IgD-negative memory B cell (primary cell): ENCODE measurements around the gene AK8. TPM values are rescaled to one million over a fixed set of nuclear protein-coding genes. Genes with fewer than 3 reads are reported as not detected.
"Not testable (repeated sequence)": the region's sequence is repeated elsewhere in the genome, so short reads cannot be mapped to it uniquely, and the experiment has no call there.

Experiments used
- H3K27ac Mint-ChIP-seq, 3 donors: one replicate each; pipeline ENCODE4 v1.8.0; 2020 to 2022; ENCODE audit warnings: mild to moderate bottlenecking in 3 of 3, mixed read lengths in 3 of 3, moderate library complexity in 1 of 3
- H3K27me3 Mint-ChIP-seq: one replicate; pipeline ENCODE4 v1.8.0; 2021; ENCODE audit warnings: mixed read lengths
- H3K36me3 Mint-ChIP-seq: one replicate; pipeline ENCODE4 v1.8.0; 2020; ENCODE audit warnings: mild to moderate bottlenecking, mixed read lengths
- H3K4me1 Mint-ChIP-seq, 3 donors: one replicate each; pipeline ENCODE4 v1.8.0; 2020 to 2022; ENCODE audit warnings: mixed read lengths in 3 of 3, mild to moderate bottlenecking in 1 of 3
- H3K4me3 Mint-ChIP-seq, 4 donors: one replicate each; pipeline ENCODE4 v1.8.0; 2020 to 2022; ENCODE audit warnings: mild to moderate bottlenecking in 4 of 4, mixed read lengths in 4 of 4, moderate library complexity in 3 of 4
- H3K9me3 Mint-ChIP-seq, 3 donors: one replicate each; pipeline ENCODE4 v1.8.0; 2020 to 2021; ENCODE audit warnings: mixed read lengths in 3 of 3, mild to moderate bottlenecking in 1 of 3
- polyA plus RNA-seq: library from polyadenylated mRNA; unstranded; fragments of 300-500 nt; fragmentation: Illumina TruSeq; gene quantifications from one replicate; pipeline ENCODE4 v1.2.3, GENCODE V29; 2021

AK8 gene
- polyA plus RNA-seq, 1 donor from 2014 or later = 11.8 TPM

GRCh38 chr9:132774886-132775285, 103.2 kb downstream of the AK8 start:
- no peak overlapping the region for H3K27ac Mint-ChIP-seq

GRCh38 chr9:132773764-132774339, 104.2 kb downstream of the AK8 start:
- H3K4me1 Mint-ChIP-seq = peaks cover 0 to 5% (median 0%) of the 10 kb centered on the region in 3 donors
- peaks cover 6% of the 10 kb centered on the region for H3K36me3 Mint-ChIP-seq
- no peak overlapping the region for H3K27ac Mint-ChIP-seq
- no peaks in the 10 kb centered on the region for H3K9me3 Mint-ChIP-seq
- peaks cover 1% of the 10 kb centered on the region for H3K27me3 Mint-ChIP-seq
- H3K4me3 Mint-ChIP-seq = peak overlapping the region in 2 of 4 donors; percentile 39 to 62

More at GRCh38 chr9:132774886-132775285, 103.2 kb downstream of the AK8 start:
- H3K36me3 Mint-ChIP-seq = peaks cover 9% of the 10 kb centered on the region
- peaks cover 0 to 4% (median 1%) of the 10 kb centered on the region in 3 donors for H3K4me1 Mint-ChIP-seq
- H3K27me3 Mint-ChIP-seq = peaks cover 6% of the 10 kb centered on the region
- peak overlapping the region in 1 of 4 donors; percentile 50 for H3K4me3 Mint-ChIP-seq
- no peaks in the 10 kb centered on the region for H3K9me3 Mint-ChIP-seq

GRCh38 chr9:132773093-132773492, 105.0 kb downstream of the AK8 start:
- H3K9me3 Mint-ChIP-seq = no peaks in the 10 kb centered on the region
- peaks cover 6% of the 10 kb centered on the region for H3K36me3 Mint-ChIP-seq
- no peak overlapping the region for H3K27ac Mint-ChIP-seq
- peaks cover 1% of the 10 kb centered on the region for H3K27me3 Mint-ChIP-seq
- peaks cover 0 to 11% (median 4%) of the 10 kb centered on the region in 3 donors for H3K4me1 Mint-ChIP-seq
- H3K4me3 Mint-ChIP-seq = peak overlapping the region in 3 of 4 donors; percentile 39 to 62 (median 51)

DNA sequence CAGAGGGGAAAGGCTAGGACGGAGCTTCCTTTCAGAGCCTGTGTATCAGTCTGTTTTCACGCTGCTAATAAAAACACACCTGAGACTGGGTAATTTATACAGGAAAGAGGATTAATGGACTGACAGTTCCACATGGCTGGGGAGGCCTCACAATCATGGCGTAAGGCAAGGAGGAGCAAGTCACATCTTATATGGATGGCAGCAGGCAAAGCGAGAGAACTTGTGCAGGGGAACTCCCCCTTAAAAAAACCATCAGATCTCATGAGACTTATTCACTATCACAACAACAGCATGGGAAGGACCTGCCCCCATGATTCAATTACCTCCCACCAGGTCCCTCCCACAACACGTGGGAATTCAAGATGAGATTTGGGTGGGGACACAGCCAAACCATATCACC, 106.3 kb downstream of the AK8 start:
- H3K9me3 Mint-ChIP-seq, H3K27me3 Mint-ChIP-seq, H3K36me3 Mint-ChIP-seq, H3K27ac Mint-ChIP-seq: not testable (repeated sequence)
- Mint-ChIP-seq H3K4me1 (peaks cover 0 to 14% (median 6%) of the 10 kb centered on the region in 3 donors), H3K4me3 (peak overlapping the region in 2 of 4 donors; percentile 60 to 62)

DNA sequence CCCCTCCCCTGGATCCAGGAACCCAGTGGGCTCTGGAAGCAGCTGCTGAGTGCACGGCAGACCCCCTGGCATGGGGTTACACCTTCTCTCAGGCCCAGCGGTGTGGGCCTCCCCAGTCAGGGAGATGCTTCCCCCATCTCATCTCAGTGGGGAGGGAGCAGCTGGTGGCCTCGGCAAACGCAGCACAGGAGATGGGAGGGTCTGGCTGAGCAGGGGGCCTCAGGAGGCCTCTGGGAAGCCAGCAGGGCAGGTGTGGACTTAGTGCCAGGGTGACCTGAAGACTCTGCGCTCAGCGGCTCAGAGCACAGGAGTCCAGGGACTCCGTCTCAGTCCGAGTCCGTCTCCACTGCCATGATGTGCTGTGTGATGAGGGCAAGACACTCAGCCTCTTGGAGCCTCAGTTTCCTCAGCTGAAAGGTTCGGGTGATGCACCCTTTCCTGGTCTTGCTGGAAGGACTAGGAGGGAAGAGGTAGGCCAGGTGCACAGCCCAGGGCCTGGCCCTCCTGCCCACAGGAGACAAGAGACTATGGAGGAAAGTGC, 107.2 kb downstream of the AK8 start:
- Mint-ChIP-seq H3K27ac (peak overlapping the region in 1 of 3 donors; percentile 97), H3K9me3 (no peaks in the 10 kb centered on the region), H3K36me3 (peaks cover 4% of the 10 kb centered on the region), H3K27me3 (no peaks in the 10 kb centered on the region), H3K4me3 (peak overlapping the region; percentile 62 to 99 (median 97)), H3K4me1 (peaks cover 0 to 14% (median 6%) of the 10 kb centered on the region in 3 donors)

GRCh38 chr9:132769906-132770769, 107.9 kb downstream of the AK8 start:
- peak overlapping the region; percentile 74 to 97 (median 97) for H3K27ac Mint-ChIP-seq
- H3K27me3 Mint-ChIP-seq = no peaks in the 10 kb centered on the region
- H3K4me1 Mint-ChIP-seq = peaks cover 0 to 14% (median 6%) of the 10 kb centered on the region in 3 donors
- peaks cover 4% of the 10 kb centered on the region for H3K36me3 Mint-ChIP-seq
- peak overlapping the region; percentile 95 to 99 (median 98) for H3K4me3 Mint-ChIP-seq
- H3K9me3 Mint-ChIP-seq = no peaks in the 10 kb centered on the region

DNA sequence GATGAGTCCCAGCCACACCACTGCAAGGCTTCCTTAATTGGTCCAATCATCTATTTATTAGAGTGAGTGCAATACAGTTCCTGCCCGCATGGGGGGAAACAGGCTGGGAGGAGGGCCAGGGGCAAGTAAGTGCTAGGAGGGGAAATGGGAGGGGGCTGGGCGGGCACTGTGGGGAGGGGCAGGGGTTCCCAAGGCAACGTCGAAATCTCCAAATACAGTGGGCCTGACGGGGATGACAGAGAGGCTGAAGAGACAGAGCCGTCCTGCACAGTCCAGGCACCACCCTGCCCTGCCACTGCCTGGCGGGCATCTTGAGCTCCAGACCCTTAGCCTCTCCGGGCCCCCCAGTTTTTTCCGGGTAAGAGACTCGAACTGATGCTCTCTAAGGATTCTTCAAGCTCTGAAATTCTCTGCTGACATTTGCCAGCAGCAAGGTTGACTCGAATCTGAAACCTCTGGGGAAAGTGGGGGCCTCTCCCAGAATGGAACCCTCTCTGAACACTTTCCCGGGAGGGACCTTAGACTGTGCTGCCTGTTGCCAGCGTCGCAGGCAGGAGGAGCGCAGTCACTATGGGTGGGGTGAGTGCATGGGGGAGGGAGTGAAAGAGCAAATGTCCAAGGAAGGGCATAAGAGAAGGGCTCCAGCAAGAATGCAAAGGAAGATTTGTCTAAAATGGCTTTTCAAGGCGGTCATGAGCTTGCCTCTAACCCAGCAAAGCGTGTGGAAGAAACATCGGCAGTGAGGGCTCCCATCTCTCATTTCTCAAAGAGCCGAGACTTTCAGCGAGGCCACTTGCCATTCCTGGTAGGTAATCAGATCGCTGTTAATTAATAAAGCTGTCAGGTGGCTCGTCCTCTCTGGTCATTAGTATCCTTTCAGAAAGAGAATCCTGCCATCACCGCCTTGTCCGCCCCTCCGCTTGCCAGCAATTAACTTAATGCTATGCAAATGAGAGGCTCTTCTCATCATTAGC, 108.9 kb downstream of the AK8 start:
- Mint-ChIP-seq H3K36me3 (peaks cover 4% of the 10 kb centered on the region), H3K27ac (peak overlapping the region; percentile 74 to 97 (median 97)), H3K4me1 (peaks cover 0 to 15% (median 6%) of the 10 kb centered on the region in 3 donors), H3K9me3 (no peaks in the 10 kb centered on the region), H3K4me3 (peak overlapping the region; percentile 95 to 99 (median 98)), H3K27me3 (no peaks in the 10 kb centered on the region)

DNA sequence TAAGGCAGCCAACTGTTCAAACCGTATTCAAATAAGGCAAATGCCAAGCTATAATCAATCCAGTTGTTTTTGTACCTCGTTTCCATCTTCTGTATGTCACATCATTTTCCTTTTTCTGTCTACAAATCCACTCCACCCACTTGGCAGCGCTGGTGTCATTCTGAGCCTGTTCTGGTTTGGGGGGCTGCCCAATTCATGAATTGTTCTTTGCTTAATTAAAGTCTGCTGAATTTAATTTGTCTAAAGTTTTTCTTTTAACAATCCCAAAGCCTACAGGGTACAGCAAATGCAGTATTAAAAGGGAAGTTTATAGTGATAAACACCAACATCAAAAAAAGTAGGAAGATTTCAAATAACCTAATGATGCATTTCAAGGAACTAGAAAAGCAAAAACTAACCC, 114.5 kb downstream of the AK8 start:
- Mint-ChIP-seq H3K27me3 (peaks cover 4% of the 10 kb centered on the region), H3K4me3 (peak overlapping the region in 1 of 4 donors; percentile 44), H3K4me1 (peaks cover 0 to 7% (median 4%) of the 10 kb centered on the region in 3 donors), H3K27ac (no peak overlapping the region), H3K9me3 (no peaks in the 10 kb centered on the region), H3K36me3 (no peaks in the 10 kb centered on the region)

DNA sequence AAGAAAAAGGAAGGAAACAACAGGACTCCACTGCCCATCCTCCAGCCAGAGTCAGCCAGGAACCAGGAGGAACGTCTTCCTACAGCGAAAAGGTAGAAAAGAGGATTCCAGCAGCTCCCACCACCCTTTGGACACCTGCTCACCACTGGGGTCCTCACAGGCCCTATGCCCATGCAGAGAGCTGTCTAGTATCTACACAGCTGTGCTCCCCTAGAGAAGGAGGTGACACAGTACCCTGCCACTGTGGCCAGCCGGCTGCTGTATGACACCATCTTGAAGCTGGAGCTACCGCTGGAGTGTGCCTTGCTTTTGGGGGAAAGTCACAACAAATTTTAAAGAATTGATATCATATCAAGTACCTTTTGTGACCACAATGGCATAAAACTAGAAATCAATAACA, 115.2 kb downstream of the AK8 start:
- H3K27me3 Mint-ChIP-seq = peaks cover 4% of the 10 kb centered on the region
- no peak overlapping the region for H3K4me3 Mint-ChIP-seq
- H3K9me3 Mint-ChIP-seq = no peaks in the 10 kb centered on the region
- H3K4me1 Mint-ChIP-seq = peaks cover 0 to 5% (median 2%) of the 10 kb centered on the region in 3 donors
- peak overlapping the region in 1 of 3 donors; percentile 37 for H3K27ac Mint-ChIP-seq
- H3K36me3 Mint-ChIP-seq = no peaks in the 10 kb centered on the region

- peaks cover 0 to 2% (median 0%) of the 10 kb centered on the region in 3 donors for H3K4me1 Mint-ChIP-seq
- peak overlapping the region in 1 of 3 donors; percentile 39 for H3K27ac Mint-ChIP-seq
- H3K27me3 Mint-ChIP-seq = peaks cover 4% of the 10 kb centered on the region
- no peaks in the 10 kb centered on the region for H3K36me3 Mint-ChIP-seq
- no peaks in the 10 kb centered on the region for H3K9me3 Mint-ChIP-seq
- H3K4me3 Mint-ChIP-seq = no peak overlapping the region
These were observed 116.5 kb downstream of the AK8 start for GRCh38 chr9:132761602-132762001.

- Mint-ChIP-seq H3K4me1 (peaks cover 0 to 2% (median 0%) of the 10 kb centered on the region in 3 donors), H3K4me3 (no peak overlapping the region), H3K27me3 (peaks cover 4% of the 10 kb centered on the region), H3K9me3 (no peaks in the 10 kb centered on the region), H3K36me3 (no peaks in the 10 kb centered on the region), H3K27ac (no peak overlapping the region)
These were observed 118.0 kb downstream of the AK8 start for GRCh38 chr9:132760057-132760456.

DNA sequence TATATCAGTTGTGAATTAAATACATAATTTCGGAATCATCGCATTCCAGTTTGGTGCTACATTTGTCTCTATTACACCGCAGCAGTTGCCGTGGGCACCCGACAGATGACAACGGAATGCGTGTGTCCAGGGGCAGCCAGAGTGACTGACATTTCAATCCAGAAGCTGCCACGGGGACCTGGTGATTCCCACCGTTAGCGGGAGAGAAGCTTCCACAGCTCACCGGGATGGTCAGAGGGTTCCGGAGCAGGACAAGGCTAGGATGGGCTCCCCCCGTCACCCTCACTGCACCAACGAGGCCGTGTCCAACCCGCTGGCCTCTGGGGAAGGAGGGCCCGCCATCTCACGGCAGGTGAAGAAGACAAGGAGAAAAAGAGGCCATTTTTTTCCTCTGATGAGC, 121.1 kb downstream of the AK8 start:
- H3K27me3 Mint-ChIP-seq = peaks cover 4% of the 10 kb centered on the region
- no peaks in the 10 kb centered on the region for H3K4me1 Mint-ChIP-seq

DNA sequence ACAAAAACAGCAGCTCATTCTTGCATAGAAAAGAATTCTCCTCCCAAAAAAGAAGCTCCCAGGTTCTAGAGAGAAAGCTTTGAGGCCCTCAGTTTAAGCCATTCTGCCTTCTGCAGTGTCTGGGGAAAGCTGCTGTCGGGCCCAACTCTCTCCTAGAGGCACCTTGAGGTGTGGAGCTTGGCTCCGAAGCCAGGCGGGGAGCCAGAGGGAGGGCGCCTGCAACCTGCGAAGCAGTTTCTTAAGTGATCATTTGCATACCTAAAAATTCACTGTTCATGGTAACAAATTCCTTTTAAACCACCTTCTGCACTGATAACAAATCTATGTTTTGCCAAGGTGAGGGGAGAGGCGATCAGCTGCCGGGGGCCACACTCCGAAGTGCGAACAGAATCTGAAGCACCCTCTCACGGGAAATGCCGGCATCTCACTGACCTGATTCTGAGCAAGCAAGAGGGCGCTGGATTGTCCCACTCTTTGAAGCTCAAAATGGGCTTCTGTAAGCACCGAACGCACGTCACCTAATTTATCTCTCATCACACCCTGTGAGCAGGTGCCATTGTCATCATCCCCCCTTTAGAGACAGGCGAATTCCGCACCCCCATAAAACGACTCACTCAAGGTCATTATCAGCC, 121.8 kb downstream of the AK8 start:
- no peak overlapping the region for H3K4me3 Mint-ChIP-seq
- H3K4me1 Mint-ChIP-seq = no peaks in the 10 kb centered on the region
- H3K9me3 Mint-ChIP-seq = no peaks in the 10 kb centered on the region
- H3K27me3 Mint-ChIP-seq = peaks cover 4% of the 10 kb centered on the region
- H3K27ac Mint-ChIP-seq = no peak overlapping the region
- no peaks in the 10 kb centered on the region for H3K36me3 Mint-ChIP-seq

More for the DNA sequence above, 121.1 kb downstream of the AK8 start:
- Mint-ChIP-seq H3K9me3 (no peaks in the 10 kb centered on the region), H3K36me3 (no peaks in the 10 kb centered on the region), H3K27ac (no peak overlapping the region), H3K4me3 (no peak overlapping the region)

DNA sequence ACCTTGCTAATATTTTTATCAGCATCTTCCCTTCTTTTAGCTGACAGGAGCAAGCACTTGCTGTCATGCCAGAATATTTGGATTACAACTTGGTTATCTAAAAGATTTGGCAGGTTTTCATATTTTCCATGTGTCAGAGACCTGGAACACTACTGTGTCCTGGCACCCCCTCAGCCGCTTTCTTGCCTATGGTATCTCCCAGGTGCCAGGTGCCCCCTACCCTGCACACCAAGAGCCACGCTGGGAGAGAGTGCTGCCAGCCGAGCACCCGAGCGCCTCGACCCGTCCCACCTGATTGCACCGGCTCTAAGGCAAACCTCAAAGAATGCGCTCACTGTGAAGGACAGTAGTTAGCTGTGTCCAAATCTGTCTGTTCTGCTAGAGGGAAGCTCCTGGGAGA, 123.0 kb downstream of the AK8 start:
- Mint-ChIP-seq H3K4me1 (no peaks in the 10 kb centered on the region), H3K27ac (no peak overlapping the region), H3K9me3 (no peaks in the 10 kb centered on the region), H3K27me3 (peaks cover 3% of the 10 kb centered on the region), H3K4me3 (no peak overlapping the region), H3K36me3 (no peaks in the 10 kb centered on the region)
